Measurements from ENCODE around the gene ELANE. TPM values are rescaled to one million over a fixed set of nuclear protein-coding genes. Genes with fewer than 3 reads are reported as not detected.

Gene ELANE
- total RNA-seq, 1 donor from 2014 or later, result not detected

- no peak for TF ChIP-seq CTCF (IDR thresholded peaks at IDR 0.05; ENCODE audit: unreplicated experiment)
- H3K36me3 Mint-ChIP-seq (ENCODE audit: low read depth, unreplicated experiment), result peaks cover 4% of the 10 kb centered on the region
- H3K4me3 Mint-ChIP-seq (ENCODE audit: unreplicated experiment), result no peak overlapping the region
- H3K9me3 Mint-ChIP-seq (ENCODE audit: unreplicated experiment), result no peaks in the 10 kb centered on the region
- H3K27me3 Mint-ChIP-seq (ENCODE audit: unreplicated experiment), result peaks cover 7% of the 10 kb centered on the region
- peaks cover 2% of the 10 kb centered on the region for H3K4me1 Mint-ChIP-seq (ENCODE audit: unreplicated experiment)
- DNase-seq (ENCODE audit: low spot score), result peak; percentile 37
- no peak overlapping the region for H3K27ac Mint-ChIP-seq (ENCODE audit: unreplicated experiment)
These were observed 8.8 kb upstream of the ELANE start for GRCh38 chr19:843180-843835.

GRCh38 chr19:843836-844545 is 8.1 kb upstream of the ELANE start:
- Mint-ChIP-seq H3K36me3 (ENCODE audit: low read depth, unreplicated experiment) (peaks cover 4% of the 10 kb centered on the region), H3K4me1 (ENCODE audit: unreplicated experiment) (peaks cover 2% of the 10 kb centered on the region), H3K9me3 (ENCODE audit: unreplicated experiment) (no peaks in the 10 kb centered on the region), H3K27ac (ENCODE audit: unreplicated experiment) (no peak overlapping the region), H3K4me3 (ENCODE audit: unreplicated experiment) (no peak overlapping the region), H3K27me3 (ENCODE audit: unreplicated experiment) (peaks cover 7% of the 10 kb centered on the region)
- no peak for TF ChIP-seq CTCF (IDR thresholded peaks at IDR 0.05; ENCODE audit: unreplicated experiment)
- no peak for DNase-seq (ENCODE audit: low spot score)

GRCh38 chr19:844546-844971 is 7.5 kb upstream of the ELANE start:
- Mint-ChIP-seq H3K4me3 (ENCODE audit: unreplicated experiment) (no peak overlapping the region), H3K27me3 (ENCODE audit: unreplicated experiment) (peaks cover 7% of the 10 kb centered on the region), H3K36me3 (ENCODE audit: low read depth, unreplicated experiment) (peaks cover 4% of the 10 kb centered on the region), H3K9me3 (ENCODE audit: unreplicated experiment) (no peaks in the 10 kb centered on the region), H3K27ac (ENCODE audit: unreplicated experiment) (no peak overlapping the region), H3K4me1 (ENCODE audit: unreplicated experiment) (peaks cover 2% of the 10 kb centered on the region)
- no peak for TF ChIP-seq CTCF (IDR thresholded peaks at IDR 0.05; ENCODE audit: unreplicated experiment)
- no peak for DNase-seq (ENCODE audit: low spot score)

- H3K36me3 Mint-ChIP-seq (ENCODE audit: low read depth, unreplicated experiment), result peaks cover 4% of the 10 kb centered on the region
- no peak for DNase-seq (ENCODE audit: low spot score)
- H3K4me1 Mint-ChIP-seq (ENCODE audit: unreplicated experiment), result peaks cover 2% of the 10 kb centered on the region
- no peak for TF ChIP-seq CTCF (IDR thresholded peaks at IDR 0.05; ENCODE audit: unreplicated experiment)
- no peak overlapping the region for H3K4me3 Mint-ChIP-seq (ENCODE audit: unreplicated experiment)
- H3K27me3 Mint-ChIP-seq (ENCODE audit: unreplicated experiment), result peaks cover 7% of the 10 kb centered on the region
- no peak overlapping the region for H3K27ac Mint-ChIP-seq (ENCODE audit: unreplicated experiment)
- H3K9me3 Mint-ChIP-seq (ENCODE audit: unreplicated experiment), result no peaks in the 10 kb centered on the region
These were observed 6.2 kb upstream of the ELANE start for GRCh38 chr19:845707-846521.
